Fibroblast of skin of right quadriceps (primary cell): ENCODE results near the gene HEPN1.

Experiments
- DNase-seq: peaks from one replicate; pipeline ENCODE4 v3.0.0-alpha.2; 2013

HEPN1 gene

DNA sequence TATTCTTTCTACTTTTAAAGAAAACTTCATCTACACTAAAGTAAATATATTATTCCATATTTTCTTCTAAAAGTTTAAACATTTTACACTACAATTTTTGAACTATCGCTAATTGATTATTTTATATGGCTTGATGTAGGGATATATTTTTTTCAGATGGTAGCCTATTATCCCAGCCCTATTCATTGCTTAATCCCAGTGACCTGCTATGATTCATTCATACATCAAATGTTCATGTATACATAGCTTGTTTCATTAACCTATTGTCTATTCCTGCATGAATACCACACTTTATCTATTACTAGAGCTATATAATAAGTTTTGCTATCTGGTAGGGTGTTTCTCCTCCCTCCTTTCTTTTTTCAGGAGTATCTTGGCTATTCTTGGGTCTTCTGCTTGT, 16.4 kb upstream of the HEPN1 start:
- no peak for DNase-seq

DNA sequence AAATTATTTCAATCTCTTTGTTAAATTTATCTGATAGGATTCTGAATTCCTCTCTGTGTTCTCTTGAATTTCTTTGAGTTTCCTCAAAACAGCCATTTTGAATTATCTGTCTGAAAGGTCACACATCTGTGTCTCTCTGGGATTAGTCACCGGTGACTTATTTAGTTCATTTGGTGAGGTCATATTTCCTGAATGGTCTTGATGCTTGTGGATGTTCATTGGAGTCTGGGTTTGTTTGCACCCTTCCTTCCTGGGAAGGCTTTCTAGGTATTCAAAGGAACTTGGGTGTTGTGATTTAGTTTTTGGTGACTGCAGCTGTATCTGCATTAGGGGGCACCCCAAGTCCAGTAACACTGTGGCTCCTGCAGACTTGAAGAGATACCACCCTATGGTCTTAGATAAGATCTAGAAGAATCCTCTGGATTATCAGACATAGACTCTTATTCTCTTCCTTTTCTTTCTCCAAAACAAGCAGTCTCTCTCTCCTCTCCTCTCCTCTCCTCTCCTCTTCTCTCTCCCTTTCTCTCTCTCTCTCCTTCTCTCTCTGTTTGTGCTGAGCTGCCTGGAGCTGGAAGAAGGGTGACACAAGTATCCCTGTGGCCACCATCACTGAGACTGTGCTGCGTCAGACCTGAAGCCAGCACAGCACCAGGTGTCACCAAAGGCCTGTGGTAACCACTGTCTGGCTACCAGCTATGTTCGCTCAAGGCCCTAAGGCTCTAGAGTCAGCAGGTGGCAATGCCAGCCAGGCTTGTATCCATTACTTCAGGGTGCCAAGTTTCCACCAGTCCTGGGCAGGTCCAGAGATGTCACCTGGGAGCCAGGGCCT, 3.3 kb upstream of the HEPN1 start:
- peak; percentile 45 for DNase-seq

DNA sequence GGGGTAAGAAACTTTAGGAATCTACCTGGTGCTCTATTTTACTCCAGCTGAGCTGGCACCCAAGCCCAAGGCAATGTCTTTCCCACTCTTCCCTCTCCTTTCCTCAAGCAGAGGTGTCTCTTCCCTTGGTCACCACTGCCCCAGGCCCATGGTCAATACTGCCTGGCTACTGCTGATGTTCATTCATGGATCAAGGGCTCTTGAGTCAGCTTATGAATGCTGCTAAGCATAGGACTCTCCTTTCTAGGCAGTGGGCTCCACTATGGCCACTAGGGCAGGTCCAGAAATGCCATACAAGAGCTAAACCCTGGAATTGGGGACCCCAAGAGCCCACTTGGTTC, 2.7 kb upstream of the HEPN1 start:
- no peak for DNase-seq

DNA sequence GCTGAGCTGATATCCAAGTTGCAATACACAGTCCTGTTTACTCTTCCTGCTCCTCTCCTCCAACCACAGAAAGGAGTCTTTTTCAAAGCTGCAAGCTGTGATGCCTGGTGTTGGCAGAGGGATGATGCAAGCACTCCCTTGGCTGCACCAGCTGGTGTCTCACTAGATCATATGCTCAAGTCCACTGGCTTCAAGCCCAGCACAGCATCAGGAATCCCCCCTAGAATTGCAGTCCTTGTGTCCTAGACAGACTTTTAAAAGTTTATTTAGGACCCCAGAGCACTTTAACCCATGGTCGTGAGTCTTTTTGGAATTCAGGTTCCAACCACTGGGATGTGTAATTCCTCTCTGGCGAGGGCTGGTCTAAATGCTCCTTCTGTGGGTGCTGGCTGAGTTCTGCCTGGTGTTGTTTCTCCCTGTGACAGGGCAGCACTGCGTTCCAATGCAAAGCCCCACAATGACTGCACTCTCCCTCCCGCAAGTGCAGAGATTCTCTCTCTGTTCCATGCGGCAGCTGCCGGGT, 1.9 kb upstream of the HEPN1 start:
- peak; percentile 37 for DNase-seq

DNA sequence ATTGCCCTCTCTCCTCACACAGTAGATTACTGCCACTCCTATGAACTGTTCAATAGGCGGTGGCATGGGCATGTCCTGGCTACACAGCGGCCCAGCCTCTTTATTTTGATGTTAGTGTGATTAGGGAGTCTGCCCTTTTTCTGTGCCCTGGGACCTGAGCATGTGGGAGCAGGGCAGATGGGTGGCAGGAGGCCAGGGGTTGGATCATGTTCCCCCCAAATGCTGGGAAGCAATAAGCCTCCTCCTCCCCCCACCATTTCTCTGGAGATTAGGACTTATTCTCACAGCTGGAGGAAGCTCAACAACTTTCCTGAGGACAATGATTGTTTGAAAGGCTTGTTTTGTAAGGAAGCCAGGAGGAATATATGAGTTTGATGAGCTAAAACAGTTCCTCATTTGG, 848 bp downstream of the HEPN1 start:
- DNase-seq = no peak

DNA sequence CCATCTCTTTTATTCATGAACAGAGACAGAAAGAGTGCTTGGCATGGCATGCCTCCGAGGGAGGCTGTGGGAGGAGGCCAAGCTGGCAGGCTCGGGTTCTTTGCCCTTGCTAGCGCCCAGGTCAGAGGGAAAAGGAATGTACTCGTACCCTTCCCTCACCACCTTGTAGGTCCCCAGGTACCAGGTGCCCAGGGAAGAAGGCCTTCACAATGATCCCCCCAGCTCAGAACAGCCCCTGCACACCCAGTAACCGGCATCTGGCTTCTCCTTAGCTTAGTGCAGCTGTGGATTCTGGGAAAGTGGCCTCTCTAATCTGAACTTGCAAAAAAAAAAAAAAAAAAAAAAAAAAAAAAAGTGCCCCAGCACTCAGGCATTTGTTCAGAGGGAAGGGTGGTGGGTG, 1.3 kb downstream of the HEPN1 start:
- DNase-seq = no peak

DNA sequence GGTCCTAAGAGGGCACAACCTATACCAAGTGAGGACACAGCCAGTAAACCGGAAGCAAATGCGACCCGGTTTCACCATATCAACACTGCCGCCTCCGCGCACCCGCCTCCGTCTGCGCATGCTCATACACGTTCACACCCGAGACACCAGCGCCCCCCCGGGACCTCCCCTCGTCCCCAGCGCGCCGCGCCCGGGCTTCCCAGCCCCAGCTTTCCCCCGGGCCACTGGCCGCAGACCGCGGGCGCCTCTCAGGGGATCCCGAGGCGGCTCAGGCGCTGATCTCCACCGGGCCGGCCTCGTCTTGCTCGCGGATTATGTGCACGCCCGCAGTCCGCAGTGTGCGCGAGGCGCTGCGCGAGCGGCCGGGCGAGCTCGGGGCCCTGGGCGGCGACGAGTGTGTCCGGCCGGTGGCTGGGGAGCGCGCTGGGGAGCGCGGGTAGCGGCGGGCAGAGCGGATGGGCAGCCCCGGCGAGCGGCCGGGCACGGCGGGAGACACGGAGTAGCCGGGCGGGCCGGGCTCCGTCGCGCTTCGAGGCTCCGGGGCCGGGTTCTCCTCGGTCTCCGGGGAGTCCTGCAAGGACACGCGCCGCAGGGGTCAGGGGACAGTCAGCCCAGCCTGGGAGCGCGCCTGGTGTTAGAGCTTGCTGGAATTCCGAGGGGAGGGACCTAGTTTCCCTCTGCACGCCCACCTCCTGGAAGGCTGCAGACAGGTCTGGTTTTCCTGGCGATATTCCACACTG, 2.0 kb downstream of the HEPN1 start:
- peak; percentile 74 for DNase-seq

DNA sequence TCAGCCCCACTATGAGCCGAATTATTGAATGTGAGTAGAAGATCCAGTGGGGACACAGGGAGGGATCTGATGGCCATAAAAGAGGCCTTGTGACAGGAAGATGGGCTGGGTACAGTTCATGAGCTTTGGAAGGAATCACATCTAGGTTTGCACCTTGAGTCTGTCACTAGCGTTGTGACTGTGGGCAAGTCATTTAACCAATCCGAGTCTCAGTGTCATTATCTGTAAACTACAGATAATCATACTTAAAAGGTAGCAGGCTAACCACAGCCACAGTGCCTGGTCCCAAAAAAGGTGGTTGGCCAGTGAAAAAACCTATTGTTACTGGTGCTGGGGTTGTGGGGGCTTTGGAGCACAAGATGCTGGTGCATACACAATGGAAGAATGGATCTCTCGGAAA, 3.8 kb downstream of the HEPN1 start:
- DNase-seq = no peak

DNA sequence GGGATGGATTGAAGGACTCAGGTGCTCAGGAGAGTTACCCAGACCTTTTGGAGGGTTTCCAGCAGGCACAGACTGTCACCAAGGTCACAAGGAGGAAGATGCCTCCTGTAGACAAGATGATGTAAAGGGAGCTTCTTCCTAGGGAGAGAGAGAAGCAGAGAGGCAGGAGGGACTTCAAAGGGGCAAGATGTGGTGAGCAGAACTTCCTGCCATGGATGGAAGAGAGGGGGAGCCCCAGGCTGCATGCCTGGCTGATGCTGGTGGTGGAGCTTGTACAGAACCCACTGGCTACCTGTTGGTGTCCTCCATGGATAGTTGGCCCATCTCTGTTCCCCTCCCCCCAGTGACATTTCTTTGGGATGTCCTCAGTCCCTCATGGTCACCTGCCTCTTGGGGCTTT, 4.2 kb downstream of the HEPN1 start:
- no peak for DNase-seq

DNA sequence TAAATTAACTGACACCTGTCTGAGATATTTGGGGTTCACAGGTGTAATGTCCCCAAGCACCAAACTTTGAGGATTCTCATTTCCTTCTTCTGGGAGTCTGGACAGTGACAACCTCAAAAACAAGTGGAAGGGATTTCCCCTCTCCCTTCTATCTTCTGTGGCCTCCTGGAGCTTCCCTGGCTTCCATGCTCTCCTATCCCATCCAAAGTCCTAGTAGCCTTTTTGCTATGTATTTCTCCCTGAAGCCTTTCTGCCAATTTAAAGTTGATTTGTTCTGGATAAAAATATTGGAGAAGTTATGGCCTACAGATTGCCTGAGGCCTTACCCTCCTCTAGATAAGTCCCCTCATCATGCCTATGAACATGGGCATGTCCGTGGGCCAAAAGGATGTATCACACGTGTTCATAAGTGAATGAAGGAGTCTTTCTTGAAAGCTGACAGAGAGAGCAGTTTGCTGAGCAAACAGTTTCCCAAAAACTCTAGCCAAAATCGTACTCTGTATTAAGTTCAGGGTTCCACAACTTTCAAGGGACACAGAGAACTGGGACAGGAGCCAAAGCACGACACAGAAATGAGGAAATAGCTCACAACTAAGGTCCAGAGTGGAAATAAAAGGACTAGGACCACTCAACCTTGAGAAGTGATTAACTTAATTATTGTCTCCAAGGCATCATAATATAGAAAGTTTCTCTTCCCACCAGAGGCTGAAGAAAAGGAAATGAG, 10.1 kb downstream of the HEPN1 start:
- DNase-seq = no peak

DNA sequence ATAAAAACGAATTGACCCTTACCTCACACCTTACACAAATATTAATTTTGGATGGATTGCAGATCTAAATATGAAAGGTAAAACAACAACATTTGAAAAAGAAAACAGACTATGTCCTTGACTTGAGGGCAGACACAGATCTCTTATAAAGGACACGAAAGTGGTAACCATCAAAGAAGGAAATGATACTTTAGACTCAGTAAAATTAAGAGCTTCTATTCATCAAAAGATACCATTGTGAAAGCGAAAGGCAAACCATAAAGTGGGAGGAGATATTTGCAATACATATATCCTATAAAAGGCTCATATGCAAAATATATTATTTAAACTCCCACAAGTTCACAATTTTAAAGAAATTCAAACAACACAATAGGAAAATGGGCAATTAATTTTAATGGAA, 11.7 kb downstream of the HEPN1 start:
- no peak for DNase-seq

DNA sequence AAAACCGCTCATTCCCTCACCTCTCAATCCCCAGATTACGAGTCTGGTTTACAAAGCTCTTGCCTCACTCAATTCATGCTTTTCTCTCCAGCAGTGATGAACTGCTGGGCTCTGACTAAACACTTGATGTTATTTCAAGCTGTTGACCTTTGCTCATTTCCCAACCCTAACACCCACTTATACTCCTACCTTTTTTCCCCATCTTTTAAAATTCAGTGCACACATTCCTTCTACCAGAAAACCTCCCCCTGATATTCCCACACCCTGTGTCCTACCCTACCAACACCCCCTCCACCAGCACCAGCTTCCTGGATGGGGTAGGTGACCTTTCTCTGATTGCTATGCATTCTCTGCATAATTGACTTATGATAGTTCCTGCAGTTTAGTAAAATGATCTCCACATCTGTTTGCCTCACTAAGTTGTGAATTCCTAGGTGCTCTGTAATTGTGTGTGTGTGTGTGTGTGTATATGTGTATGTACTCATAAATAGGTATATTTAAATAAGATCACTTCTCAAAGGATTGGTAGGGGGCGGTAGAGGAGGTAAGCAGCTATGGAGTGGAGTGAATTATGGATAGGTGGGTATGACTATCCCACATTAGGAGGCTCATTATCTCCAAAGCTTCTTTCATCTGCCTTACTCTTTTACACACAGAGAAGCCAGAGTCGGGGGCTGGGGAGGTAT, 16.0 kb downstream of the HEPN1 start:
- DNase-seq = peak; percentile 76

DNA sequence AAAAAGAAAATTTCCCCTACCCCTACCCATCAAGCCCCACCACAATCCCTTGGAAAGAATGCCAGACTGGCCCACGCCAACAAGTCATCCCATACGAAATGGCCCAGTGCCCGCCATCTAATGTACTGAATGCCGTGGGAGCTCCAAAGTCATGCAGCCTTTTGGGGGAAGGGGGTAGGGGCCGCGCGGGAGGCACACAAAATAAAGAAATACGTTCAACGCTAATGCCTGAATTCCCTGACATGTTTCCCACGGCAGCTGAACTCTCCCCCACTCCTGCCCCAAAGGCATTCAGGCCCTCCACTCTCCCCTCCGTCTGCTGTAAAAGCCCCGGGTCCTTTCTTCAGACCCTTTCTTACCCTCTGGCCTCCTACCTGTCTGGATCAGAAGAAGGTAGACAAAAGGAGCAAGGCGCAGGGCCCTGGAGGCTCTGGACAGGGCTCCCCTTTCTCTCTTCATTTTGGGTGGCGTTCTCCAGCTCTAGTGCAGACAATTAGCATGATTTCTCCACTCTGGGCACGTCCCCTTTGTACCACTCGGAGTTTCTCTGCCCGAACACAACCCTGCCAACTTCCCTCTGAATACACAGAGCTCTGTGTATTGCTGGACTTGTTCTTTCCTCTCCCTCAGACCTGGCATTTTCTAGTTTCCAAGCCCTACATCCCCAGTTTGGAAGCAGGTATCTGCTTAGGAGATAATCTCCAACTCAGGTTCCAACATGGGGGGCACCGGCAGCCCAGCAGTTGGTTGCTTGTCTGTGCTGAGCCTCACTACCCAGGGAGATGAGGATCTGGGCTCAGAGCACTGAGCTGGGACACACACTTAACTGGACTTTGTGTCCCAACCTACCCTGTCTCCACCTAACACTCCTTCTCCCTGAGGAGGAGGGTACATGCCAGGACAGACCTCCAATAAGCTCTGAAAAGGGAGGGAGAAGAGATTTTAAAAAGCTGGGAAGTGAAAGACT, 16.8 kb downstream of the HEPN1 start, which contains the start of gene HEPACAM:
Gene HEPACAM (minus strand): TSS at position 500 of the 967 bp plus-strand sequence. CDS start 41 bp downstream, at position 459.
- DNase-seq = no peak

DNA sequence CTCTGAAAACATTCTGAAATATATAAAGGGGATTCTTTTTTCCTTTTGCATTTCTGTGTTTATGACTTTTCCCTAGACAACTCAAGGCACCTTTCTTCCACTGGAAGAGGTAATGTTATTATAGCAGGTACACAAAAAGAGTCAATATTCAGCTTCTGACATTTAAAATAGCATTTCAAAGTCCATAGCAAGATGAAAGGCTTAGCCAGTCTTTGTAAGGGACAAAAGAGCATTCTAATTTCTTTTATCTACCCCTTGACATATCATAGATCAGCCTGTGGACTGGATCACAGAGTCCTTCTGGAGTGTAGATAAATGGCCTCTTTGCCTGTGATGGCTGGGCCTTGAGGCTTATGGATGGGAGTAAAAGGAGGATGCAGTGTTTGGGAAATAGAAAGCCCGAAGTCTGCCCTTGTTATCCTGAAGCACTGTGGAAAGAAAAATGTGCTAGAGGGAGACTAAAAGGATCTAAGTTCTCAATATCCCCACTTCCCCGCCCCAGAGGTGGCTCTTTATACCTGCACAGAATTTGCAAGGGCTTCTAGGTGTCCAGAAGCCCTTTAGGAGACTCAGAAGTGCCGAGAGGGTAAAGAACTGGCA, 18.4 kb downstream of the HEPN1 start:
- DNase-seq = no peak

DNA sequence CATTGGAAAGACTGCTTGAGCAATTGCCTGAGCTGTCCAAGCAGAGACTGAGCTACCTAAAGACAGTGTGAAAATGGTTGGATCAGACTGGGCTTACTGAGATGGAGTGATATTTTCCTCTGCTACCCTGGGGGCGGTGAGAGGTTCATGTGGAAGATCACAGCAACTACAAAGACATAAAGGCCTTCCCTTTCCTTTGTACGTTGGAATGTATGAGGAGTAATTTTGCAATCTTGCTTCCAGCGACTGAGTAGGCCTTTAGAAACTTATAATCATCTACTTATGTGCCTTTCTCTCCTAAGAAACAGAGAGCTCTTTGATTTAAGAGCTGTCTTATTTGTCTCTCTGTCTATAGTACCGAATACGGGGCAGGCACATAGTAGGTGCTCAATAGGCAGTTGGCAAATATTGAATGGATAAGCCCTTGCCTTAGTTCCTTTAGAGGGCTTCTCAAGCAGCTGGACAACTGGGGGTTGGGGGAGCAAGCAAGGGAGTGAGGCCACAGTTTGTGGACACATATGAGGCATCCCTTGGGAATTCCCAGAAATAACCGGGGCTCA, 19.2 kb downstream of the HEPN1 start:
- no peak for DNase-seq

DNA sequence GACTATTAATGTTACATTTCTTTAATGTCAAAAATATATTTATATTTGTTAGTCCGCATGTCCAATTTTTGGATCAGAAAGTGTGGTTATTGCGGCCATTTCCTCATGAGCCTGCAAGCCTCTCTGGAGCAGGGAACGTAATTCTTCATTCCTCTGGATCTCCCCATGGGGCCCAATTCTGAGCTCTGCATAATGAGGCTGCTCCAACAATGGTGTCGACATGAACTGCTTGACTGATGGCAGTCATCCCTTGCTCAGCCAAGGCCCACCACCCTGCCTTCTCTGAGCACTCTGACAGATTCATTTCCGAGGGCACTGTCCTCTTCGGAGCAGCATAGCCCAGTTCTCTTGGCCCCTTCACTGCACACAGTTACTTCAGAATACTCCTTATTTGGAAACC, 19.9 kb downstream of the HEPN1 start:
- no peak for DNase-seq

DNA sequence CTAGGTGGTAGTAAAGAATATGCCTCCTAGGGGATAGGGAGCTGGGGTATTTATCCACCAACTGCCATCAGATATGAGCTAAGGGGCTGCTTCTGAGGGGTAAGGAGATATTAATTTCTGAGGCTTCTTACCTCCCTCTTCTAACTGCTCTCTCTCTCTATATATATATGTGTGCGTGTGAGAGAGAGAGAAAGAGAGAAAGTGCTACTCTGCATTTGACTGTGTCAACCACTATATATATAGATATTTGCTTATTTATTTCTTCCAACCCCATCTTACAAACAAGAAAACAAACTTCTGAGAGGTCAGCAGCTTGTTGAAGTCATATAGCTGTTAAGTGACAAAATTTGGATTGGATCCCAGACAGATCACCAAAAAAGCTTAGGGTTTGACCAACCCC, 22.7 kb downstream of the HEPN1 start:
- no peak for DNase-seq

DNA sequence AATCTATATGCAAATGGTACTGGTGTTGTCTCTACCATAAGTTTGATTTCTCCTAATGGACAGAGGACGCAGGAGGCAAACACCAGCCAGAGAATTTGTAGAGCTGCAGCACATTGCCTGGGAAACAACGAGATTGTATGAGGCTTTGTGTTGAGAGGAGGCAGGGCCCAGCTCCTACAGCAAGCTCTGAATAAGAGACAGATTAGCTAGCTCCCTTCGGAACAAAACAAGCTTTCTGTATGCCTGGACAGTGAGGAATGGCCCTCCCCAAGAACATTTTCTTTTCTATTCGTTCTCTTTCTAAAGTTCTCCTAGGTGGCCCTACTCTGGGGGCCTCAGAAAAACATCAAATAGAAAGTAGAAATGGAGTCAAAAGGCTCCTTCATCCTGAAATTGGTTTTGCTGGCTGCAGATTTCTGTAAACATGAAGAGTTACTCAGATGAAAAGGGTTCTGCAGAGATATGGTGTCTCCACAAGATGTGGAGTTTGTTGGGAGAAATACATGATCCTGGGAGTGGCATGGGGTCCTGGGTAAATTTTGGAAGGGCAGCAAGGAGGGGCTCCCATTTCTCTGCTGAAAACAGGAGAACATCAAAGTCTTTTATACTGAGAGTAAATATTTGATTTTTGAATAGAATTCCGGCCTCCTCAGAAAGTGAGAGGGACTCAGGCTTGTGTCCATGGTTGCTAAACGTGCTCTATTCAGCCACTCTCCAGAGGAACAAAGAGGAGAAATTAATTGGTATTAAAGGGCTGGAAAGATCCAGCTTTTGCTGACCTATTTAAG, 23.6 kb downstream of the HEPN1 start:
- DNase-seq = no peak

DNA sequence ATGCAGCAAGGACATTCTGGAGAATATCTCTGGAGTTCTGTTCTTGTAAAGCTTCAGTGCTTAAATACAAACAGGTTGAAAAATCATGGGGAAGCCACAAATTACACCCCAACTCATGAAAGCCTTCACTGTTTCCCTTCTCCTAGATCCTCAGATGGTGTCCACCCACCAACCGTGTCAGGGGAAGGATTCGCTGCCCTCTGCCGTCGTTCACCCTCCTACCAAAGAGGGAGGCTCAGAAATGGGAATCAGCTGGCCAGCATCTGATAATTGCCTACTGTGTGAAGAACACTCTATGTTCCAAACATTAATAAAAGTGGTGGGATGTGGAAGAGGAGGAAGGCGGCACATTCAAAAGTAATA, 24.2 kb downstream of the HEPN1 start:
- DNase-seq = no peak

DNA sequence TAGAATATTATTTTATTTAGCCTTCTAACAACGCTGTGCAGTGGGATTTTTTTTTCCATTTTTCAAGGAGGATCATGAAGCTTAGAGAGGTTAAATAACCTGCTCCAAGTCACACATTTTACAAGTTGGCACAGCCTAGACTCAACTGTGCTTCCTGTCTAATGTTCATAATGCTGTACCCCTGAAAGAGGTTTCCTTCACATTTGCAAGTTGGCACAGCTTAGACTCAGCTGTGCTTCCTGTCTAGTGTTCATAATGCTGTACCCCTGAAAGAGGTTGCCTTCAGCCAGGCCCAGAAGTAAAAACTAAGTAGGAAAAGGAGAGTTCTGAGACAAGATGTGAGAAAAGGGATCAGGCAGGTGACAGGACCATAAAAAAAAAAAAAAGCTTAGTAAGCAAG, 24.7 kb downstream of the HEPN1 start:
- no peak for DNase-seq
